ENCODE measurements around the gene RNF130. TPM values are rescaled to one million over a fixed set of nuclear protein-coding genes. Genes with fewer than 3 reads are reported as not detected.
"Not testable (repeated sequence)": the region's sequence is repeated elsewhere in the genome, so short reads cannot be mapped to it uniquely, and the experiment has no call there.

The RNF130 gene
- total RNA-seq, 2 experiments from 2014 or later: 4.0 to 5.5 TPM

DNA sequence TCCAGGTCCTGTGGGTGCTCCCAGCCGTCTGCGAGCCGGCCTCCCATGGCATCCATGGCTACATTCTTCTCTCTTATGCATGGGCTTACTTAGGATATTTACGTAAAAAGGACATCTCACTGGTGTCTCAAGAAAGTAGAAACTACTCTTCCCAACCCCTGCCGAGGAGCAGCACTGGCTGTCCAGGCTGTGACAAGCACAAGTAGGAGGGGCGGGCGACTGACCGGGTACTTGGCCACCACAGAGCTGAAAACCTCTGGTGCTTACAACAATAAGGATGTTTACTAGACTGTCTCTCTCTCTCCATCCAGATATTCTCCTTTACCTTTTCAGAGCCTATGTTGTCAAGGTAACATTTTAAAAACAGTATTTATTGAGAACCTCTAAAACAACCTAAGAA is 107.5 kb downstream of the RNF130 start:
- H3K36me3 Mint-ChIP-seq (ENCODE audit: low read depth): no peaks in the 10 kb centered on the region
- POLR2A ChIA-PET: no interaction called here
- no peak overlapping the region for H3K4me3 Mint-ChIP-seq
- H3K27ac Mint-ChIP-seq: no peak overlapping the region
- no peaks in the 10 kb centered on the region for H3K9me3 Mint-ChIP-seq (ENCODE audit: insufficient read depth)
- CTCF ChIA-PET: interaction anchor here (1.1 kb wide), 1 partner anchor 11 kb away, joined by 4 read pairs; no protein-coding TSS in a partner anchor
- no peak for DNase-seq
- H3K27me3 Mint-ChIP-seq (ENCODE audit: low read depth): no peaks in the 10 kb centered on the region
- no peaks in the 10 kb centered on the region for H3K4me1 Mint-ChIP-seq (ENCODE audit: low read depth)
- ATAC-seq: no peak

DNA sequence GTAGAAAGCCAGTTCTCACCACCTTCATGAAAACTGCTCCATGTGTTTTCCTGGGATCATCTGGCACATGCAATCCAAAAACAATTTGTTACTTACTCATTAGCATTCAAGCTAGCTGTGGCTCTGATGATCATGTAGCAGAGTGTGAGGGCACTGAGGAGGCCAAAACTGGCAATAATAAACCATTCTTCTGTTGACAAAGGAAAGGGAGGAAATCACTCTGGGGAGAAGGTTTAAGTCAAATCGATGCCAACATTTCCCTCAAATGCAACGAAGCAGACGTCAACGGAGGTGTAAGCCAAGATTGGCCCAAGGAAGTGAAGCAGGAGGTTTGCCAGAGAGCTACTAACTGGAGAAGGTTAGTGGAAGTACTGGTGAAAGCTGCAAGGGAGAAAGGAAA is 108.2 kb downstream of the RNF130 start:
- Mint-ChIP-seq H3K4me3 (no peak overlapping the region), H3K36me3 (ENCODE audit: low read depth) (no peaks in the 10 kb centered on the region), H3K4me1 (ENCODE audit: low read depth) (no peaks in the 10 kb centered on the region), H3K27me3 (ENCODE audit: low read depth) (no peaks in the 10 kb centered on the region), H3K9me3 (ENCODE audit: insufficient read depth) (no peaks in the 10 kb centered on the region), H3K27ac (no peak overlapping the region)
- ChIA-PET POLR2A (interaction anchor here (0.6 kb wide), 1 partner anchor 355 kb away, joined by 3 read pairs; no protein-coding TSS in a partner anchor), CTCF (no interaction called here)
- no peak for DNase-seq
- ATAC-seq: no peak

DNA sequence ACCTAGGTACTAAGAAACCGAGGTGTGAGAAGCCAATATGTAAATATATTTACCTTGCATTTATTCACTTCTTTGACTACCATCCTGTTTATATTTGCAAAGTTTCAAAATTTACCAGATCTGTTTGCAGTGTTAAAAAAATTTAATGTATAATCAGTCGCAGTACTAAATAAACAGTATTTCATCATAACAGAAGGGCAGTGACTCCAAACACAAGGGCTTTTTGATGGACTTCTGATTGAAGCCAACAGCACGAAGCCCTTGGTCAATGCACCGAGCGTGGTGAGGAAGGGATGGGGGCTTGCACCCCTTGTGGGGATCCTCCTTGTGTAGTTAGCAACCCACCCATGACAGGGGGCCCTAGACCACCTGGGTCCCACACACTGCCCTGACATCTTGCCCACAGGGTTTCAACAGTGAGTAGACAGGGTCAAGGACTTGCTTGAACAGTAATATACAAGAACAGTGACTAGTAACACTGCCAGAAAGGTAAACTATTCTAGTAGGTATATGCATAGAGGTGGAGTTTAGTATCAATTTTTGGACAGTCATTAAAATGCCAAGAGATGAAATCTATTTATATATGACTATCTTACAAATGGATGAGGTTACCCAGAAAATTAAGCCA is 111.2 kb downstream of the RNF130 start:
- H3K9me3 Mint-ChIP-seq (ENCODE audit: insufficient read depth): no peaks in the 10 kb centered on the region
- no peak overlapping the region for H3K4me3 Mint-ChIP-seq
- H3K4me1 Mint-ChIP-seq (ENCODE audit: low read depth): no peaks in the 10 kb centered on the region
- CTCF ChIA-PET: no interaction called here
- H3K36me3 Mint-ChIP-seq (ENCODE audit: low read depth): no peaks in the 10 kb centered on the region
- ATAC-seq (no peak), DNase-seq (no peak)
- no peaks in the 10 kb centered on the region for H3K27me3 Mint-ChIP-seq (ENCODE audit: low read depth)
- no peak overlapping the region for H3K27ac Mint-ChIP-seq
- POLR2A ChIA-PET: no interaction called here

DNA sequence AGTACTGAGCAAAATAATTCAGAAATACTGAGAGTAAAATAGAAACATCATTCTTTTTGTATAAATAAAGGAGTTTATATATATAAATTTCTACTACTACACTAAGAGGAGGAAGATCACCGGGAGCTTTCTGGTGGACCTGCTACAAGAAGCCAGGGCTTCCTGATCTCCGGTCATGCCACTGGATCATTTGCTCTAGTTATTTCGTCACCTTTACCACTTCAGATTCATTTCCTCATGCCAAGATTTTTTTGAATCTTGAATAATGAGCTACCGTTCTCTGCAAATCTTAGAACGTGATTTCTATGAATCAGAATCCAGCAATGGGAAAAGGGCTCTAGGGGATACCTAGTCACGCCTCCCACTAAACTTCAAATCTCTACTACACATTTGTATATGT is 111.9 kb downstream of the RNF130 start:
- no peaks in the 10 kb centered on the region for H3K4me1 Mint-ChIP-seq (ENCODE audit: low read depth)

DNA sequence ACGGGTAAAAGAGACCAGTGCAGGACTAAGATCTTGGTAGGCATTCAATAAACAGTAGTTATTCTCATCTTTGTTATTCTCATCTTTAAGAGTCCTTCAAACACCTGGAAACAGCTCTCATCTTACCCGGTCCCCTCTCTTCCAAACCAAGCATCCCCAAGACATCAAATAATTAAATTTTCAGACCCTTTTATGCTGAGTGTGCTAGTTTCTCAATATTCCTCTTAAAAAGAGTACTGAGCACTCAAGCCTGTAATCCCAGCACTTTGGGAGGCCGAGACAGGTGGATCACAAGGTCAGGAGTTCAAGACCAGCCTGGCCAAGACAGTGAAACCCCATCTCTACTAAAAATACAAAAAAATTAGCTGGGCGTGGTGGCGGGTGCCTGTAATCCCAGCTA is 112.4 kb downstream of the RNF130 start:
- H3K36me3 Mint-ChIP-seq (ENCODE audit: low read depth); H3K4me3 Mint-ChIP-seq; H3K4me1 Mint-ChIP-seq (ENCODE audit: low read depth); DNase-seq; H3K27me3 Mint-ChIP-seq (ENCODE audit: low read depth); ATAC-seq; H3K27ac Mint-ChIP-seq; H3K9me3 Mint-ChIP-seq (ENCODE audit: insufficient read depth); POLR2A ChIA-PET: not testable (repeated sequence)
- CTCF ChIA-PET: interaction anchor here (0.9 to 1.2 kb wide), 3 partner anchors 16 to 158 kb away, joined by 3 read pairs; no protein-coding TSS in a partner anchor

More for the DNA sequence above, 111.9 kb downstream of the RNF130 start:
- Mint-ChIP-seq H3K36me3 (ENCODE audit: low read depth) (no peaks in the 10 kb centered on the region), H3K9me3 (ENCODE audit: insufficient read depth) (no peaks in the 10 kb centered on the region), H3K4me3 (no peak overlapping the region), H3K27me3 (ENCODE audit: low read depth) (no peaks in the 10 kb centered on the region), H3K27ac (no peak overlapping the region)
- ChIA-PET POLR2A (no interaction called here), CTCF (interaction anchor here (0.9 to 1.1 kb wide), 2 partner anchors 132 to 158 kb away, joined by 3 read pairs; no protein-coding TSS in a partner anchor)
- DNase-seq (no peak), ATAC-seq (no peak)

DNA sequence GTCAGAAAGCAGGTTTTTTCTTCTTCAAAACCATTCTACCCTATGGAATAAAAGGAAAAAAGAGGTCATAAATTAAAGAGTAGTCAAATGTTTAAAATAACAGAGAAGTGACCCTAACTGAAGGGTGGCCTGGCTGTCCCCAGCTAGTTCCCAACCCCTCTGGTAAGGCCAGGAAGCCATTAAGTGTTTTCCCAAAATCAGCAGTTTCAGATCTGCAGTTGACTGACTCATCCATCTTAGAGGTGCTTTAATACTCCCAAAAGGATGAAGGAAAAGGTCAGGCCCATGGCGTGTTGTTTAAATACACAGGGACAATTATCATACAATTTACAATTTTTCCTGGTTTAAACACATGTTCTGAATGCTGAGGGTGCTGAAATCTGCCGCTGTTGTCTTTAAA is 115.9 kb downstream of the RNF130 start:
- no peaks in the 10 kb centered on the region for H3K4me1 Mint-ChIP-seq (ENCODE audit: low read depth)
- H3K4me3 Mint-ChIP-seq: no peak overlapping the region
- ChIA-PET CTCF (no interaction called here), POLR2A (no interaction called here)
- no peaks in the 10 kb centered on the region for H3K36me3 Mint-ChIP-seq (ENCODE audit: low read depth)
- no peak for DNase-seq
- H3K9me3 Mint-ChIP-seq (ENCODE audit: insufficient read depth): no peaks in the 10 kb centered on the region
- H3K27ac Mint-ChIP-seq: no peak overlapping the region
- ATAC-seq: no peak
- no peaks in the 10 kb centered on the region for H3K27me3 Mint-ChIP-seq (ENCODE audit: low read depth)

DNA sequence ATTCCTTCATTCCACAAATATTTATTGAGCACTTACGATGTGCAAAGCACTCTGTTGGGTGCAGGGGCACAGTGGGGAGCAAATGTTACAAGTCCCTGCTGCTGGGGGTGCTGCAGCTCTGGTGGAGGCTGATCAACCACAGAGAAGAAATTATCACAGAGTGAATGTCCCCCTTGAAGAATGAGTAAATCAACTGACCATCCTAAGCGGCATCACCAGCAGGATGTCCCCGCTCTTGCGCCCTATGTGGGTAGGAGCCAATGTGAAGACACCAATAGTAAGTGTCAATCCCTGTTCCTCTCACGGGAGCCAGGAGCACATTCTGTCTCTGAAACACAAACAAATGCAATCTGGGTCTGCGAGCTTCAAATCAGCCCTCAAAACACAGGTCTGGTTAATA is 116.5 kb downstream of the RNF130 start:
- CTCF ChIA-PET: no interaction called here
- DNase-seq (no peak), ATAC-seq (no peak)
- H3K4me3 Mint-ChIP-seq: no peak overlapping the region
- H3K9me3 Mint-ChIP-seq (ENCODE audit: insufficient read depth): no peaks in the 10 kb centered on the region
- no peaks in the 10 kb centered on the region for H3K4me1 Mint-ChIP-seq (ENCODE audit: low read depth)
- no peak overlapping the region for H3K27ac Mint-ChIP-seq
- H3K27me3 Mint-ChIP-seq (ENCODE audit: low read depth): no peaks in the 10 kb centered on the region
- H3K36me3 Mint-ChIP-seq (ENCODE audit: low read depth): no peaks in the 10 kb centered on the region
- POLR2A ChIA-PET: no interaction called here

DNA sequence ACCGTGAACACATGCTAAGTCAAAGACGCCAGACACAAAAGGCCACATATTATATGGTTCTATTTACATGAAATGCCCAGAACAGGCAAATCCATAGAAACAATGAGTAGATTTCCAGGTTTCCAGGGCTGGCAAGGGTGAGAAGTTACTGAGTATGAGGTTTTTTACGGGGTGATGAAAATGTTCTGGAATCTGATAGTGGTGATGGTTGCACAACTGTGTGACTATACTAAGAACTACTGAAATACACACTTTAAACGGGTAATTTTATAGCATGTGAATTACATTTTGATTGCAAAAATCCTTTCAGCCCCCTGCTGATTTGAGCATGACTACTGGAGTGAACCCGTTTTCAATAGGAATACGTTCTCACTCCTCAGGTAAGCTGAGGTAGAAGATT is 117.1 kb downstream of the RNF130 start:
- no peak for DNase-seq
- CTCF ChIA-PET: no interaction called here
- H3K4me3 Mint-ChIP-seq: no peak overlapping the region
- POLR2A ChIA-PET: no interaction called here
- no peak for ATAC-seq
- H3K4me1 Mint-ChIP-seq (ENCODE audit: low read depth): no peaks in the 10 kb centered on the region
- H3K27ac Mint-ChIP-seq: no peak overlapping the region
- H3K27me3 Mint-ChIP-seq (ENCODE audit: low read depth): no peaks in the 10 kb centered on the region
- no peaks in the 10 kb centered on the region for H3K36me3 Mint-ChIP-seq (ENCODE audit: low read depth)
- no peaks in the 10 kb centered on the region for H3K9me3 Mint-ChIP-seq (ENCODE audit: insufficient read depth)

DNA sequence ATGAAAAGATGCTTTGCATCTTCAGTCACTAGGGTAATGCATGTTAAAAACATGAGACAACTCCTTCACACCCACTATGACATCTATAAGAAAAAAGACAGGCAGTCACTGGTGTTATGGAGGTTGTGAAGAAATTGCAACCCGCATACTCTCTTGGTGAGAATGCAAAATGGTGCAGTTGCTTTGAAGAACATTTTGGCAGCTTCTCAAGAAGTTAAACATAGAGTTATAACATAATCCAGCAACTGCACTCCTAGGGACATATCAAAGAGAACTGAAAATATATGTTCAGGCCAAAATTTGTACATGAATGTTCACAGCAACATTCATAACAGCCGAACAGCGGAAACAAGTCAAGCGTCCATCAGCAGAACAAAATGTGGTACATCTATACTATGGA is 117.6 kb downstream of the RNF130 start:
- CTCF ChIA-PET: no interaction called here
- Mint-ChIP-seq H3K27me3 (ENCODE audit: low read depth) (no peaks in the 10 kb centered on the region), H3K4me1 (ENCODE audit: low read depth) (no peaks in the 10 kb centered on the region), H3K9me3 (ENCODE audit: insufficient read depth) (no peaks in the 10 kb centered on the region), H3K27ac (no peak overlapping the region), H3K4me3 (no peak overlapping the region), H3K36me3 (ENCODE audit: low read depth) (no peaks in the 10 kb centered on the region)
- ATAC-seq (no peak), DNase-seq (no peak)
- POLR2A ChIA-PET: no interaction called here

DNA sequence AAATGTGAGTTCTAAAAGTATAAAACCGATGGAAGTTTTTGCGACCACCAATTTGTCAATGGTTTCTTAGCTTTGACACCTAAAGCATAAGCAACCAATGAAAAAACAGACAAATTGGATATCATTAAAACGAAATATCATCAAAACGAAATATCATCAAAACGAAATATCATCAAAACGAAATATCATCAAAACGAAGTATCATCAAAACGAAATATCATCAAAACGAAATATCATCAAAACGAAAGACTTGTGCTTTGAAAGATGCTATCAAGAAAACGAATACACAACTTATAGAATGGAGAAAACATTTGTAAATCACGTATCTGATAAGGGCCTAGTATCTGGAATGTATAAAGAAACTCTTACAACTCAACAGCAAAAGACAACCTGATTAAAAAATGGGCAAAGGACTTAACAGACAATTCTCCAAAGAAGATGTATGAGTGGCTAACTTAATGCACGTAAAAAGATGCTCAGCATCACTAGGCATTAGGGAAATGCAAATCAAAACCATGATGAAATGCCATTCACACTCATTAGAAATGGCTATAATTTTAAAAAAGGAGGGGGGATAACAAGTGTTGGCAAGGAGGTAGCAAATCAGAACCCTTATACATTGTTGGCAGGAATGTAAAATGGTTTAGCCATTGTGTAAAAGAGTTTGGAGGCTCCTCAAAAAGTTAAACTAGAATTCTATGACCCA is 134.4 kb downstream of the RNF130 start:
- no peaks in the 10 kb centered on the region for H3K9me3 Mint-ChIP-seq (ENCODE audit: insufficient read depth)
- no peak for ATAC-seq
- POLR2A ChIA-PET: no interaction called here
- CTCF ChIA-PET: no interaction called here
- DNase-seq: no peak
- H3K4me3 Mint-ChIP-seq: no peak overlapping the region
- H3K27me3 Mint-ChIP-seq (ENCODE audit: low read depth): peaks cover 14% of the 10 kb centered on the region
- H3K27ac Mint-ChIP-seq: no peak overlapping the region
- H3K36me3 Mint-ChIP-seq (ENCODE audit: low read depth): no peaks in the 10 kb centered on the region
- H3K4me1 Mint-ChIP-seq (ENCODE audit: low read depth): no peaks in the 10 kb centered on the region

DNA sequence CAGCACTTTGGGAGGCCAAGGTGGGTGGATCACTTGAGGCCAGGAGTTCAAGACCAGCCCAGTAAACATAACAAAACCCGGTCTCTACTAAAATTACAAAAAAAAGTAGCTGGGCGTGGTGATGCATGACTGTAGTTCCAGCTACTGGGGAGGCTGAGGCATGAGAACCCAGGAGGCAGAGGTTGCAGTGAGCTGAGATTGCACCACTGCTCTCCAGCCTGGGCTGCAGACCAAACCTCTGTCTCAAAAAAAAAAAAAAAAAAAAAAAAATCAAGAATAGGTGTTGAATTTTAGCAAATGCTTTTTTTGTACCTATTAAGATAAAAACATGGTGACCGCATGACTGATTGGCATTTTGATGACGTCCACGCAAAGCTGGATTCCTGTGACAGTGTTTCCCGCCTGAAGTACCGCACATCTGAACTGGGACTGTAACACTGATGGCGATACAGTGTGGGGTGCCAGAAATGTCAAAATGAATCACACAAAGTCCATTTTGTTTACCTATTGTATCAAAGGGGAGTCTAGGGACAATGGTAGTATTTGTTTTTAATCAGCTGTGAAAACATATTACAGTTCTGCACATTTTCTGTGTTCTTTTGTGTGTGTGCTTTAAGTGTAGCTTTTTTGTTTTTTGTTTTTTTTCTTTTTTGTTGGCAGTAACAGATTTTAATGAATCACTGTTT is 140.6 kb downstream of the RNF130 start:
- ATAC-seq: no peak
- peaks cover 3% of the 10 kb centered on the region for H3K27me3 Mint-ChIP-seq (ENCODE audit: low read depth)
- H3K4me1 Mint-ChIP-seq (ENCODE audit: low read depth): no peaks in the 10 kb centered on the region
- no peak overlapping the region for H3K27ac Mint-ChIP-seq
- no peak for DNase-seq
- POLR2A ChIA-PET: no interaction called here
- H3K36me3 Mint-ChIP-seq (ENCODE audit: low read depth): no peaks in the 10 kb centered on the region
- H3K9me3 Mint-ChIP-seq (ENCODE audit: insufficient read depth): no peaks in the 10 kb centered on the region
- no peak overlapping the region for H3K4me3 Mint-ChIP-seq
- CTCF ChIA-PET: interaction anchor here (1.6 kb wide), 1 partner anchor 23 kb away, joined by 3 read pairs; no protein-coding TSS in a partner anchor

DNA sequence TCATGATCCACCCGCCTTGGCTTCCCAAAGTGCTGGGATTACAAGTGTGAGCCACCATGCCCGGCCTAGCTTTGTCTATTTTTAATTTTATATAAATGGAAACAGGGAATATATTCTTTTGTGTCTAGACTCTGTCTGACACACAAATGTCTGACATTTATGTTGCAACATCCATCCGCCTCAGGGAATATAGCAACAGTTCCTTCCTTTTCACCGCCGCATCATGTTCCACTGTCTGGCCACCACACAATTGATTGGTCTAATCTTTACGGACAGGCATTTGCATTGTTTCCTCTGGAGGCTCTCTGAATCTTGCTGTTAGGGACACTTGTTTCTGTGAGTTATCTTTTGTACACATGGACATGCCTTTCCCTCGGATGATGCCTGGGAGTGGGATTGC is 143.7 kb downstream of the RNF130 start:
- no peak for DNase-seq
- no peak overlapping the region for H3K4me3 Mint-ChIP-seq
- no peaks in the 10 kb centered on the region for H3K9me3 Mint-ChIP-seq (ENCODE audit: insufficient read depth)
- ChIA-PET POLR2A (no interaction called here), CTCF (no interaction called here)
- H3K36me3 Mint-ChIP-seq (ENCODE audit: low read depth): no peaks in the 10 kb centered on the region
- H3K27ac Mint-ChIP-seq: no peak overlapping the region
- H3K27me3 Mint-ChIP-seq (ENCODE audit: low read depth): no peaks in the 10 kb centered on the region
- no peak for ATAC-seq
- no peaks in the 10 kb centered on the region for H3K4me1 Mint-ChIP-seq (ENCODE audit: low read depth)
